ENCODE results near the gene DHX34.
"Not testable (repeated sequence)": the region's sequence is repeated elsewhere in the genome, so short reads cannot be mapped to it uniquely, and the experiment has no call there.

DHX34 gene

DNA sequence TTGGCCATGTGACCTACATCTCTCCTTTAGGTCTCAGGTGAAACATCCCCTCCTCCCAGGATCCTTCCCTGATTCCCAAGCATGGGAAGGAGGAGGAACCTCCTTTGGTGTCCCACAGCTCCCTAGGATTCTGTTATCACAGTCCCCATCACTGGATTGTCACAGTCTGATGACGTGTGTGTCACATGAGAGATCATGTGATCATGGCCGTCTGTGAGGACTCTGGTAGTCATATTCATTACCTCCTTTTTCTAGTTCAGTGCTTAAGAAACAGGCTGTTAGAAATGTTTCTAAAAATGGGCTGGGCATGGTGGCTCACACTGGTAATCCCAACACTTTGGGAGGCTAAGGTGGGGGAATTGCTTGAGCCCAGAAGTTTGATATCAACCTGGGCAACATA lies 3.0 kb downstream of the DHX34 start:
- Histone ChIP-seq H3K27ac (ENCODE audit: low read length) (no peak overlapping the region), H3K4me1 (ENCODE audit: insufficient read depth, low read length) (peaks cover 4% of the 10 kb centered on the region; the same call in 1 of the 2 replicates), H3K9ac (ENCODE audit: low read depth, low read length) (no peak overlapping the region; the same call in 1 of the 2 replicates), H3K27me3 (ENCODE audit: insufficient read depth, low read length) (peaks cover 7% of the 10 kb centered on the region; the same call in 1 of the 2 replicates), H3K9me3 (ENCODE audit: insufficient read depth, low read depth, low read length) (no peaks in the 10 kb centered on the region), H3K36me3 (ENCODE audit: insufficient read depth, low read depth, low read length) (peaks cover 51% of the 10 kb centered on the region), H3K4me3 (ENCODE audit: low read length) (no peak overlapping the region; the same call in 1 of the 2 replicates)

DNA sequence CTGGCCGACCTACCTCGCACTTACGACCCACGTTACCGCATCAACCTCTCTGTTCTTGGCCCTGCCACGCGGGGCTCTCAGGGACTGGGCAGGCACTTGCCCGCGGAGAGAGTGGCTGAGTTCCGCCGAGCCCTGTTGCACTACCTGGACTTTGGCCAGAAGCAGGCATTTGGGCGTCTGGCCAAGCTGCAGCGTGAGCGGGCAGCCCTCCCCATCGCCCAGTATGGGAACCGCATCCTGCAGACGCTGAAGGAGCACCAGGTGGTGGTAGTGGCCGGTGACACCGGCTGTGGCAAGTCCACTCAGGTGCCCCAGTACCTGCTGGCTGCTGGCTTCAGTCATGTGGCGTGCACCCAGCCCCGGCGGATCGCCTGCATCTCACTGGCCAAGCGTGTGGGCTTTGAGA lies 4.2 kb downstream of the DHX34 start:
- Histone ChIP-seq H3K9me3 (ENCODE audit: insufficient read depth, low read depth, low read length) (no peaks in the 10 kb centered on the region), H3K27ac (ENCODE audit: low read length) (no peak overlapping the region), H3K4me1 (ENCODE audit: insufficient read depth, low read length) (peaks cover 4% of the 10 kb centered on the region; the same call in 1 of the 2 replicates), H3K27me3 (ENCODE audit: insufficient read depth, low read length) (peaks cover 4% of the 10 kb centered on the region; the same call in 1 of the 2 replicates), H3K4me3 (ENCODE audit: low read length) (no peak overlapping the region), H3K36me3 (ENCODE audit: insufficient read depth, low read depth, low read length) (peaks cover 64% of the 10 kb centered on the region), H3K9ac (ENCODE audit: low read depth, low read length) (no peak overlapping the region)

- Histone ChIP-seq H3K27ac (ENCODE audit: low read length) (no peak overlapping the region), H3K36me3 (ENCODE audit: insufficient read depth, low read depth, low read length) (peaks cover 98% of the 10 kb centered on the region), H3K27me3 (ENCODE audit: insufficient read depth, low read length) (no peaks in the 10 kb centered on the region), H3K9me3 (ENCODE audit: insufficient read depth, low read depth, low read length) (no peaks in the 10 kb centered on the region), H3K9ac (ENCODE audit: low read depth, low read length) (no peak overlapping the region), H3K4me3 (ENCODE audit: low read length) (no peak overlapping the region), H3K4me1 (ENCODE audit: insufficient read depth, low read length) (no peaks in the 10 kb centered on the region)
Measured at GRCh38 chr19:47356900-47357299, 7.8 kb downstream of the DHX34 start.

DNA sequence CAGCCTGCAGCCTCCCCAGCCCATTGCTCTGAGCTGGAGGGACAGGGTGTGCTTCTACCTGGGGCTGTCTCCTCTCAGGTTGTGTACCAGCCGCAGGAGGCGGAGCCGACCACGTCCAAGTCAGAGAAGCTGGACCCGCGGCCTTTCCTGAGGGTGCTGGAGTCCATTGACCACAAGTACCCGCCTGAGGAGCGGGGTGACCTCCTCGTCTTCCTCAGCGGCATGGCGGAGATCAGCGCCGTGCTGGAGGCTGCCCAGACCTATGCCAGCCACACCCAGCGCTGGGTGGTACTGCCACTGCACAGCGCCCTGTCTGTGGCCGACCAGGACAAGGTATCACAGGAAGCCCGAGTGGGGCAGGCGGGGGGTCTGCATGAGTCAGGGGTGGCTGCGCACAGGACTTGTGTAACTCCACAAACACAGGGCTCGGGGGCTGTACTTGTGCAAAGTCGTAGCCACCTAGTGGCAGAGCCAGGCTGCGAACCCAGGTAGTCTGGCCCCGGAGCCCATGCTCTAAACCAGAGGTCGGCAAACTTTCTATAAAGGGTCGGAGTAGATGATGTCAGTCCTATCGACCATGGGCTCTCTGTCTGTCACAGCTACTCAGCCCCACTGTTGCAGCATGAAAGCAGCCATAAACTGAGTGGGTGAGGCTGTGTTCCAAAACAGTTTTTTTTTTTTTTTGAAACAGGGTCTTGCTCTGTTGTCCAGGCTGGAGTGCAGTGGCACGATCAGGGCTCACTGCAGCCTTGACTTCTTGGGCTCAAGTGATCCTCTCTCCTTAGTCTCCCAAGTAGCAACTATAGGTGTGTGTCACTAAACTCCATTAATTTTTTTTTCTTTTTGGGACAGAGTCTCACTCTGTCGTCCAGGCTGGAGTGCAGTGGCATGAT lies 8.9 kb downstream of the DHX34 start:
- Histone ChIP-seq H3K27ac (ENCODE audit: low read length) (no peak overlapping the region), H3K9ac (ENCODE audit: low read depth, low read length) (no peak overlapping the region), H3K27me3 (ENCODE audit: insufficient read depth, low read length) (no peaks in the 10 kb centered on the region), H3K4me3 (ENCODE audit: low read length) (no peak overlapping the region), H3K9me3 (ENCODE audit: insufficient read depth, low read depth, low read length) (no peaks in the 10 kb centered on the region), H3K4me1 (ENCODE audit: insufficient read depth, low read length) (no peaks in the 10 kb centered on the region), H3K36me3 (ENCODE audit: insufficient read depth, low read depth, low read length) (peaks cover 96% of the 10 kb centered on the region)

DNA sequence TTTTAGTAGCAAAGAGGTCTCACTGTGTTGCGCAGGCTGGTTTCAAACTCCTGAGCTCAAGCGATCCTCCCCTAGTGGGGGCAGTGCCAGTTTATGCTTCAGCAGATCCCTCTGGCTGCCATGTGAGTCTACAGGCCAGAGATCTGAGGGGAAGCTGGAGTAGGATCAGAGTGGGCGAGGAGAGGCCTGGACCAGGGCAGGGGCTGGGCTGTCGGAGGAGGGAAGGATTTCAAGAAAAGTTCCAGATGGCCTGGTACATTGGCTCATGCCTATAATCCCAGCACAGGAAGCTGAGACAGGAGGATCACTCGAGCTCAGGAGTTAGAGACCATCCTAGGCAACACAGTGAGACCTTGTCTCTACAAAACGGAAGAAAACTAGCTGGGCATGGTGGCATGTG lies 9.8 kb downstream of the DHX34 start:
- no peaks in the 10 kb centered on the region for H3K27me3 ChIP-seq (ENCODE audit: insufficient read depth, low read length)
- no peaks in the 10 kb centered on the region for H3K4me1 ChIP-seq (ENCODE audit: insufficient read depth, low read length)
- no peak overlapping the region for H3K9ac ChIP-seq (ENCODE audit: low read depth, low read length)
- no peaks in the 10 kb centered on the region for H3K9me3 ChIP-seq (ENCODE audit: insufficient read depth, low read depth, low read length)
- peaks cover 96% of the 10 kb centered on the region for H3K36me3 ChIP-seq (ENCODE audit: insufficient read depth, low read depth, low read length)
- no peak overlapping the region for H3K4me3 ChIP-seq (ENCODE audit: low read length)
- H3K27ac ChIP-seq (ENCODE audit: low read length) = no peak overlapping the region

- H3K27ac ChIP-seq (ENCODE audit: low read length) = no peak overlapping the region
- H3K9ac ChIP-seq (ENCODE audit: low read depth, low read length) = no peak overlapping the region
- no peak overlapping the region for H3K4me3 ChIP-seq (ENCODE audit: low read length)
- no peaks in the 10 kb centered on the region for H3K9me3 ChIP-seq (ENCODE audit: insufficient read depth, low read depth, low read length)
- H3K36me3 ChIP-seq (ENCODE audit: insufficient read depth, low read depth, low read length) = peaks cover 88% of the 10 kb centered on the region
- H3K4me1 ChIP-seq (ENCODE audit: insufficient read depth, low read length) = no peaks in the 10 kb centered on the region
- no peaks in the 10 kb centered on the region for H3K27me3 ChIP-seq (ENCODE audit: insufficient read depth, low read length)
Measured at GRCh38 chr19:47362321-47362720, 13.2 kb downstream of the DHX34 start.

GRCh38 chr19:47363758-47364531 lies 14.8 kb downstream of the DHX34 start:
- peaks cover 79% of the 10 kb centered on the region for H3K36me3 ChIP-seq (ENCODE audit: insufficient read depth, low read depth, low read length)
- H3K4me3 ChIP-seq (ENCODE audit: low read length) = no peak overlapping the region
- no peak overlapping the region for H3K27ac ChIP-seq (ENCODE audit: low read length)
- H3K27me3 ChIP-seq (ENCODE audit: insufficient read depth, low read length) = no peaks in the 10 kb centered on the region
- no peaks in the 10 kb centered on the region for H3K4me1 ChIP-seq (ENCODE audit: insufficient read depth, low read length)
- no peak overlapping the region for H3K9ac ChIP-seq (ENCODE audit: low read depth, low read length)
- no peaks in the 10 kb centered on the region for H3K9me3 ChIP-seq (ENCODE audit: insufficient read depth, low read depth, low read length)

DNA sequence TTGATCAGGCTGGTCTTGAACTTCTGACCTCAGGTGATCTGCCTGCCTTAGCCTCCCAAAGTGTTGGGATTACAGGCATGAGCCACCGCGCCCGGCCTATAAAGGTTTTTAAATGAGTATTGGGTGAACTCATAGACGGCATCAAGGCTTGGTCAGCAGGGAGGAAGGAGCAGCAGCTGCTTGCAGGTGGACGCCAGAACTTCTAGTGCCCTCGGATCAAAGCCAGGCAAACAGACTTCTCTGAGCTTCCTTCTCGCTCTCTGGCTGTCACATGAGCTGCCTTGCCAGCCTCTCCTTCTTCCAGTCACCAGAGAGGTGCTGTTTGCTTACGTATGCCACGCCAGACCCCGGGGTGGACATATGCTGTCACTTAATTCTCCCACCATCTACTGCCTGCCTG lies 16.3 kb downstream of the DHX34 start:
- peaks cover 79% of the 10 kb centered on the region for H3K36me3 ChIP-seq (ENCODE audit: insufficient read depth, low read depth, low read length)
- H3K9me3 ChIP-seq (ENCODE audit: insufficient read depth, low read depth, low read length); H3K27me3 ChIP-seq (ENCODE audit: insufficient read depth, low read length); H3K9ac ChIP-seq (ENCODE audit: low read depth, low read length); H3K27ac ChIP-seq (ENCODE audit: low read length); H3K4me3 ChIP-seq (ENCODE audit: low read length); H3K4me1 ChIP-seq (ENCODE audit: insufficient read depth, low read length): not testable (repeated sequence)

DNA sequence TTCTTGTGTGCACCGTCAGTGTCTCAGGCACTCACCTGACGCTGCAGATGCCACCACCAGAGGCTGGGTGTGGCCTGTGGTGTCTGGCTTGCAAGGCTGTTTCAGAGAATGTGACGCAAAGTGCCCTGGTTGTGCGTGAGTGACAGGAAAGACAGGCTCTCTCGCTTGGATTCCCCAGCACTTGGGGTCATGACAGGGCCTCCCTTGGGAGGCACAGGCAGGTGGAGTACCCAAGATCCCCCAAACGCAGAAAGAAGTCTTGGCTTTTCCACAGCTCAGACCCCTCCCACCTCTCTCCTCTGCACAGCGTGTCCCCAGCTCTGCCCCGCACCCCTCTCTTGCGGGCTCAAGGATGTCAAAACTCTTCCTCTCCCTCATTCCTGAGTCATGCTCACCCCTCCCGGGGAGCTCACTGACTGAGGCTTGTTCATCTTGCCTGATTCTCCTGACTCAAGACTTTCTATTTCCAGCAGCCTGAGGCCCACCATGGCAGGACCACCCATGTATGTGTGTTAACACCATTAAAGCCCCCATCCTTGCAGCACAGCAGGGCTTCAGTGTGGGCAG lies 21.0 kb downstream of the DHX34 start:
- Histone ChIP-seq H3K36me3 (ENCODE audit: insufficient read depth, low read depth, low read length) (peaks cover 80% of the 10 kb centered on the region), H3K9ac (ENCODE audit: low read depth, low read length) (no peak overlapping the region), H3K4me3 (ENCODE audit: low read length) (no peak overlapping the region), H3K27ac (ENCODE audit: low read length) (no peak overlapping the region), H3K9me3 (ENCODE audit: insufficient read depth, low read depth, low read length) (no peaks in the 10 kb centered on the region), H3K27me3 (ENCODE audit: insufficient read depth, low read length) (no peaks in the 10 kb centered on the region), H3K4me1 (ENCODE audit: insufficient read depth, low read length) (no peaks in the 10 kb centered on the region)

- Histone ChIP-seq H3K4me1 (ENCODE audit: insufficient read depth, low read length) (no peaks in the 10 kb centered on the region), H3K36me3 (ENCODE audit: insufficient read depth, low read depth, low read length) (peaks cover 82% of the 10 kb centered on the region), H3K4me3 (ENCODE audit: low read length) (no peak overlapping the region), H3K27ac (ENCODE audit: low read length) (no peak overlapping the region), H3K27me3 (ENCODE audit: insufficient read depth, low read length) (no peaks in the 10 kb centered on the region), H3K9me3 (ENCODE audit: insufficient read depth, low read depth, low read length) (no peaks in the 10 kb centered on the region), H3K9ac (ENCODE audit: low read depth, low read length) (no peak overlapping the region)
Measured at GRCh38 chr19:47371261-47371660, 22.1 kb downstream of the DHX34 start.

GRCh38 chr19:47372603-47373002 lies 23.5 kb downstream of the DHX34 start:
- Histone ChIP-seq H3K4me1 (ENCODE audit: insufficient read depth, low read length) (no peaks in the 10 kb centered on the region), H3K27ac (ENCODE audit: low read length) (no peak overlapping the region), H3K36me3 (ENCODE audit: insufficient read depth, low read depth, low read length) (peaks cover 87% of the 10 kb centered on the region), H3K9ac (ENCODE audit: low read depth, low read length) (no peak overlapping the region), H3K27me3 (ENCODE audit: insufficient read depth, low read length) (no peaks in the 10 kb centered on the region), H3K4me3 (ENCODE audit: low read length) (no peak overlapping the region), H3K9me3 (ENCODE audit: insufficient read depth, low read depth, low read length) (no peaks in the 10 kb centered on the region)

All from iPS-20b (cell line).